Progenitor cell of endocrine pancreas (in vitro differentiated cells): ENCODE results near the gene SULT1A1. TPM values are rescaled to one million over a fixed set of nuclear protein-coding genes. Genes with fewer than 3 reads are reported as not detected.
"Not testable (repeated sequence)": the region's sequence is repeated elsewhere in the genome, so short reads cannot be mapped to it uniquely, and the experiment has no call there.

ENCODE experiments used
- DNase-seq: peaks from one replicate; pipeline ENCODE4 v3.0.0; 2021; ENCODE audit warnings: low spot score; ENCODE audit not compliant: unreplicated experiment
- H3K27ac Mint-ChIP-seq: 2 replicates; pipeline ENCODE4 v1.8.0; 2021; ENCODE audit warnings: mild to moderate bottlenecking, moderate library complexity, mixed read lengths
- H3K27me3 Mint-ChIP-seq: 2 replicates; pipeline ENCODE4 v1.8.0; 2021; ENCODE audit warnings: mixed read lengths
- H3K36me3 Mint-ChIP-seq: 2 replicates; pipeline ENCODE4 v1.8.0; 2022; ENCODE audit warnings: mixed read lengths; ENCODE audit not compliant: insufficient read depth
- H3K4me1 Mint-ChIP-seq: 2 replicates; pipeline ENCODE4 v1.8.0; 2021; ENCODE audit warnings: low read depth, mixed read lengths
- H3K4me3 Mint-ChIP-seq: 2 replicates; pipeline ENCODE4 v1.8.0; 2021; ENCODE audit warnings: low read depth, mild to moderate bottlenecking, moderate library complexity, mixed read lengths
- H3K9me3 Mint-ChIP-seq: 2 replicates; pipeline ENCODE4 v1.8.0; 2021; ENCODE audit warnings: low read depth, mixed read lengths
- CTCF ChIP-seq: fragments of 200-600 bp; sonication (generic); IDR thresholded peaks from one replicate; pipeline ENCODE4 v1.5.0; 2021; ENCODE audit warnings: antibody characterized with exemption, mild to moderate bottlenecking; ENCODE audit not compliant: unreplicated experiment
- total RNA-seq: library from RNA; stranded (reverse); gene quantifications from 2 replicates; pipeline ENCODE4 v1.2.1, GENCODE V29; 2021

SULT1A1 gene
- total RNA-seq, 1 donor from 2014 or later: 20.9 TPM

GRCh38 chr16:28604186-28604565, 5.7 kb downstream of the SULT1A1 start:
- no peak for DNase-seq
- TF ChIP-seq CTCF: no peak
- no peak overlapping the region for H3K27ac Mint-ChIP-seq
- peaks cover 1% of the 10 kb centered on the region for H3K4me1 Mint-ChIP-seq
- H3K27me3 Mint-ChIP-seq: no peaks in the 10 kb centered on the region
- no peaks in the 10 kb centered on the region for H3K9me3 Mint-ChIP-seq
- H3K36me3 Mint-ChIP-seq: no peaks in the 10 kb centered on the region
- H3K4me3 Mint-ChIP-seq: no peak overlapping the region

GRCh38 chr16:28603381-28604185, 6.3 kb downstream of the SULT1A1 start:
- no peaks in the 10 kb centered on the region for H3K9me3 Mint-ChIP-seq
- H3K4me1 Mint-ChIP-seq: no peaks in the 10 kb centered on the region
- H3K27ac Mint-ChIP-seq: peak overlapping the region; percentile 62
- DNase-seq: no peak
- no peaks in the 10 kb centered on the region for H3K36me3 Mint-ChIP-seq
- TF ChIP-seq CTCF: no peak
- no peak overlapping the region for H3K4me3 Mint-ChIP-seq
- H3K27me3 Mint-ChIP-seq: no peaks in the 10 kb centered on the region

- peaks cover 5% of the 10 kb centered on the region for H3K4me1 Mint-ChIP-seq
- no peaks in the 10 kb centered on the region for H3K36me3 Mint-ChIP-seq
- H3K27me3 Mint-ChIP-seq: no peaks in the 10 kb centered on the region
- H3K4me3 Mint-ChIP-seq: no peak overlapping the region
- TF ChIP-seq CTCF: no peak
- no peaks in the 10 kb centered on the region for H3K9me3 Mint-ChIP-seq
- H3K27ac Mint-ChIP-seq: no peak overlapping the region
- DNase-seq: no peak
These were observed 7.3 kb downstream of the SULT1A1 start for GRCh38 chr16:28602529-28602928.

- not testable (repeated sequence) for DNase-seq, H3K27me3 Mint-ChIP-seq, H3K27ac Mint-ChIP-seq, H3K4me1 Mint-ChIP-seq, H3K9me3 Mint-ChIP-seq, H3K4me3 Mint-ChIP-seq, H3K36me3 Mint-ChIP-seq
These were observed 7.8 kb downstream of the SULT1A1 start for GRCh38 chr16:28602062-28602461.

- H3K27me3 Mint-ChIP-seq, H3K9me3 Mint-ChIP-seq, H3K4me3 Mint-ChIP-seq, DNase-seq, H3K36me3 Mint-ChIP-seq, H3K27ac Mint-ChIP-seq: not testable (repeated sequence)
- peaks cover 15% of the 10 kb centered on the region for H3K4me1 Mint-ChIP-seq
These were observed 8.3 kb downstream of the SULT1A1 start for GRCh38 chr16:28601589-28601988.

GRCh38 chr16:28600965-28601364, 8.9 kb downstream of the SULT1A1 start:
- H3K27me3 Mint-ChIP-seq, DNase-seq, H3K27ac Mint-ChIP-seq, H3K36me3 Mint-ChIP-seq, H3K4me3 Mint-ChIP-seq, H3K9me3 Mint-ChIP-seq: not testable (repeated sequence)
- H3K4me1 Mint-ChIP-seq: peaks cover 18% of the 10 kb centered on the region

GRCh38 chr16:28599377-28600285, 10.2 kb downstream of the SULT1A1 start:
- H3K36me3 Mint-ChIP-seq, H3K27ac Mint-ChIP-seq, DNase-seq, H3K9me3 Mint-ChIP-seq, H3K4me3 Mint-ChIP-seq, H3K27me3 Mint-ChIP-seq: not testable (repeated sequence)
- H3K4me1 Mint-ChIP-seq: peaks cover 20% of the 10 kb centered on the region
